Mesenteric fat pad (tissue), 1 donor: Measurements from ENCODE around the gene DDX6. TPM values are rescaled to one million over a fixed set of nuclear protein-coding genes. Genes with fewer than 3 reads are reported as not detected.
"Not testable (repeated sequence)": the region's sequence is repeated elsewhere in the genome, so short reads cannot be mapped to it uniquely, and the experiment has no call there.

ENCODE experiments used
- DNase-seq: peaks from one replicate; pipeline ENCODE4 v3.0.0-alpha.2; 2020; ENCODE audit warnings: low spot score
- long read RNA-seq: library from polyadenylated mRNA; unstranded; transcript quantifications from one replicate; pipeline ENCODE4 v2.0.0, GENCODE V29; 2020
- total RNA-seq: library from RNA; stranded (reverse); fragmentation: NEBNext Ultra II Directional; extraction: Animal tissue kit (Norgen Biotek cat#: 25700); gene quantifications from one replicate; pipeline ENCODE4 v1.2.1, GENCODE V29; 2021
- donor health status: DM: yes; HTN: yes; CAD: no.

Gene DDX6
- 103 TPM for total RNA-seq
- long read RNA-seq, full-length matches to known transcripts: 31 of 44 reads
- long read RNA-seq, partial matches to known transcripts: 7 of 44 reads
- long read RNA-seq, other reads (novel, unspliced or antisense): 6 of 44 reads

- peak; percentile 98 for DNase-seq
Observed at GRCh38 chr11:118791111-118791960, at the start of gene DDX6. DDX6 (minus strand) TSS chr11:118791164; CDS start chr11:118786251, 4,913 bp downstream.

GRCh38 chr11:118838905-118839553 lies 48.1 kb upstream of the DDX6 start:
- peak; percentile 4 for DNase-seq

GRCh38 chr11:118837868-118838267 lies 46.9 kb upstream of the DDX6 start:
- peak; percentile 43 for DNase-seq

- DNase-seq: peak; percentile 1
Observed at GRCh38 chr11:118834427-118835028, 43.6 kb upstream of the DDX6 start.

GRCh38 chr11:118827118-118827517 lies 36.2 kb upstream of the DDX6 start:
- DNase-seq: no peak

- not testable (repeated sequence) for DNase-seq
Observed at GRCh38 chr11:118822936-118823510, 32.1 kb upstream of the DDX6 start.

GRCh38 chr11:118820412-118821357 lies 29.7 kb upstream of the DDX6 start:
- DNase-seq: peak; percentile 91

- DNase-seq: not testable (repeated sequence)
Observed at GRCh38 chr11:118820025-118820379, 29.0 kb upstream of the DDX6 start.

- DNase-seq: no peak
Observed at GRCh38 chr11:118819334-118820024, 28.5 kb upstream of the DDX6 start.

- DNase-seq: no peak
Observed at GRCh38 chr11:118818130-118818529, 27.2 kb upstream of the DDX6 start.

GRCh38 chr11:118813551-118813950 lies 22.6 kb upstream of the DDX6 start:
- no peak for DNase-seq

- no peak for DNase-seq
Observed at GRCh38 chr11:118812485-118812884, 21.5 kb upstream of the DDX6 start.

GRCh38 chr11:118807800-118808778 lies 17.1 kb upstream of the DDX6 start:
- no peak for DNase-seq

GRCh38 chr11:118806400-118806799 lies 15.4 kb upstream of the DDX6 start:
- no peak for DNase-seq

GRCh38 chr11:118804094-118804493 lies 13.1 kb upstream of the DDX6 start:
- no peak for DNase-seq

- DNase-seq: no peak
Observed at GRCh38 chr11:118799372-118799771, 8.4 kb upstream of the DDX6 start.

- DNase-seq: no peak
Observed at GRCh38 chr11:118797510-118797909, 6.5 kb upstream of the DDX6 start.

- DNase-seq: no peak
Observed at GRCh38 chr11:118792570-118793124, 1.7 kb upstream of the DDX6 start.
